Measurements from ENCODE around the gene PFKL. TPM values are rescaled to one million over a fixed set of nuclear protein-coding genes. Genes with fewer than 3 reads are reported as not detected.

Gene PFKL
- total and polyA plus RNA-seq, 11 donors: 34.0 to 85.1 (median 46.1) TPM

DNA sequence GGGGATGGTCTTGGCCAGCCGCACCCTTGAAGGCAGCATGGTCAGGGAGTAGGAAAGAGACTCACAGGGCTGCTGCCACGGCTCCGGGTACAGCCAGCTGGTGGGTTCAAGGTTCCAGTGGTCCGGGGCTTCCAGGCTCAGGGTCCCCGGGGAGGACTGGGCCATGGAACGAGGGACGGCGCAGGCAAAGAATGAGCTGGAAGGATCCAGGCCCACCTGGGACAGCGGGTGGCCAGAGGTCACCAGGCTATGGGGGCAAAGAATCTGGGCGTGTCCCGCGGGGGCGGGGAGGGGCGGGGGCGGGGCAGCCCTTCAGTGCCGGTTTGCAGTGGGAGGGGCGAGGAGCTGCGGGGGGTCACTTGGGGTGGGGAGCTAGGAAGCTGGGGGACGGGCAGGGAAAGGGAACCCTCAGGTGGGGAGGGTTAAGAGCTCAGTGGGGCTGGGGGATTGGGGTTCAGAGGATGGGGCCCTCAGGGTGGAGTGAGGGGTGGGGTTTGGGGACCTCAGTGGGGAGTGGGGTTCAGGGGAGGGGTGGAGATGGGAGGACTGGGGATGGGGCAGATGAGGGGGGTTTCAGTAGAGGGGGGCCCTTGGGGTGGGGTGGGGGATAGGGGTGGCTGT lies 38.1 kb upstream of the PFKL start, which contains the start of gene DNMT3L:
Gene DNMT3L, minus strand, starts transcription at position 223 of the 621 bp plus-strand sequence. CDS start 638 bp downstream, outside the sequence.
- intact Hi-C loops (cut with DNase I): no loop called here
- H3K4me1 ChIP-seq: no peaks in the 10 kb centered on the region
- H3K27ac ChIP-seq: no peak within 1 kb of the TSS
- 66 to 77% (median 72%) methylated on average over 12 to 19 of the region's 19 CpGs for whole genome bisulfite sequencing, 4 donors
- no peak within 1 kb of the TSS for H3K4me3 ChIP-seq
- H3K27me3 ChIP-seq: peaks cover 0 to 8% (median 0%) of the 10 kb centered on the region in 9 donors
- no peaks in the 10 kb centered on the region for H3K36me3 ChIP-seq
- H3K9me3 ChIP-seq: peaks cover 0 to 11% (median 1%) of the 10 kb centered on the region in 12 donors
- no peak for TF ChIP-seq POLR2A (IDR thresholded peaks at IDR 0.05)
- TF ChIP-seq, protein P1, sequence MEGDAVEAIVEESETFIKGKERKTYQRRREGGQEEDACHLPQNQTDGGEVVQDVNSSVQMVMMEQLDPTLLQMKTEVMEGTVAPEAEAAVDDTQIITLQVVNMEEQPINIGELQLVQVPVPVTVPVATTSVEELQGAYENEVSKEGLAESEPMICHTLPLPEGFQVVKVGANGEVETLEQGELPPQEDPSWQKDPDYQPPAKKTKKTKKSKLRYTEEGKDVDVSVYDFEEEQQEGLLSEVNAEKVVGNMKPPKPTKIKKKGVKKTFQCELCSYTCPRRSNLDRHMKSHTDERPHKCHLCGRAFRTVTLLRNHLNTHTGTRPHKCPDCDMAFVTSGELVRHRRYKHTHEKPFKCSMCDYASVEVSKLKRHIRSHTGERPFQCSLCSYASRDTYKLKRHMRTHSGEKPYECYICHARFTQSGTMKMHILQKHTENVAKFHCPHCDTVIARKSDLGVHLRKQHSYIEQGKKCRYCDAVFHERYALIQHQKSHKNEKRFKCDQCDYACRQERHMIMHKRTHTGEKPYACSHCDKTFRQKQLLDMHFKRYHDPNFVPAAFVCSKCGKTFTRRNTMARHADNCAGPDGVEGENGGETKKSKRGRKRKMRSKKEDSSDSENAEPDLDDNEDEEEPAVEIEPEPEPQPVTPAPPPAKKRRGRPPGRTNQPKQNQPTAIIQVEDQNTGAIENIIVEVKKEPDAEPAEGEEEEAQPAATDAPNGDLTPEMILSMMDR (IDR thresholded peaks at IDR 0.05): no peak
- peak in 1 of 5 donors; percentile 26 for DNase-seq
- no peak for ATAC-seq

DNA sequence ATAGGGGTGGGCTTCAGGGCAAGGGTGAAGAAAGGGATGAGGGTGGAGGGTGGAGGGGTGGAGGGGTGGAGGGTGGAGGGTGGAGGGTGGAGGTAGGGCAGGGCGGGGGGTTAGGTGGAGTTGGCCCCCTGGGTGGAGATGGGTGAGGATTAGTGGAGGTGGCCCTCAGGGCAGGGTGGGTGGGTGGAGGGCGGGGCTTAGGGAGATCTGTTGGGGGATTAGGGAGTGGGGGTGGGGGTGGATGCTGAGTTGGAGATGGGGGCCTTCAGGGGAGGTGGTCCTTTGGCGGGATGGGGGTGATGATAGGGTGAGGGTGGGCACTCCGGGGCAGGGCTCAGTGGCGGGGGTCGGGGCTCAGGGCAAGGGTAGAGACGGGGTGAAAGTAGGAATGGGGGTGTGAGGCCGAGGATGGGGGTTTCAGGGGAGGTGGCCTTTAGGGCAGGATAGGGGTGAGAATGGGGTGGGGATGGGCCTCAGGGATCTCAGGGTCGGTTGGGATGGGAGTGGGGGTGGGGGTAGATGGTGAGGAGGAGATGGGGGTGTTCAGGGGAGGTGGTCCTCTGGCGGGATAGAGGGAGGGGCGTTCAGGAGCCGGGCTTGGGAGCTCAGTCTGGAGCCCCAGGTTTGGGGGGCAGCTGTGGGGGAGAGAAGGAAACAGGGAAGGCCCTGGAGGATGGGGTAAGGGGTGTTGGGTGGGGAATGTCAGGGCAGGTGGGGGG lies 37.4 kb upstream of the PFKL start:
- Histone ChIP-seq H3K27ac (no peak overlapping the region), H3K36me3 (no peaks in the 10 kb centered on the region), H3K27me3 (peaks cover 0 to 8% (median 0%) of the 10 kb centered on the region in 9 donors), H3K4me3 (no peak overlapping the region), H3K9me3 (peaks cover 0 to 11% (median 1%) of the 10 kb centered on the region in 12 donors), H3K4me1 (no peaks in the 10 kb centered on the region)
- DNase-seq (peak in 1 of 5 donors; percentile 26), ATAC-seq (no peak)
- 82 to 85% (median 84%) methylated on average over 11 to 12 of the region's 12 CpGs for WGBS, 4 donors
- intact Hi-C loops (cut with DNase I): no loop called here
- TF ChIP-seq POLR2A (IDR thresholded peaks at IDR 0.05): no peak
- TF ChIP-seq, protein P1 (IDR thresholded peaks at IDR 0.05): no peak

DNA sequence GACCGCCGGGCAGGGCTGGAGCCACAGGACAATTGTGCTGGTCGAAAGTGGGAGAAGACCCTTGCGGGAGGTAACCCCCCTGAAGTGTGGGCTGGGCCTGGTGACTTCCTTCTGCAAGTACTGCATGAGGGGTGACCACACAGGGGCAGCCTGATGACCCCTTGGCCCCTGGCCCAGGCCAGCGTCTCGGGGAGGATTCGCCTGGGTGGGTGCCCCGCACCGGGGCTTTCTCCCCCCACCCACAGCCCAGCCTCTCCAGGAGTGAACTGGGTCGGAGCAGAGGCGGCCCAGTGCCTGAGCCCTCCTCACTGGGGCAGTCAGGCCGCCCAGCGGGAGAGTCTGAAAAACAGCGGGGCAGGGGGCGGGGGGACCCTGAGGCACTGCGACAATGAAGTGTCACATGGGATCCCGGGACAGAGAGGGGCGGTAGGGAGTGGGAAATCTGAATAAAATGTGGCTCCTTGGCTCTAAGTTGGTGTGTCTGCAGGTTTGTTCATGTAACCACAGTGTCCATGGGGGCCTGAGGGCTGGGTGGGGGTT lies 36.6 kb upstream of the PFKL start:
- TF ChIP-seq, protein P1 (IDR thresholded peaks at IDR 0.05): no peak
- TF ChIP-seq POLR2A (IDR thresholded peaks at IDR 0.05): no peak
- peaks cover 0 to 8% (median 0%) of the 10 kb centered on the region in 9 donors for H3K27me3 ChIP-seq
- DNase-seq (peak in 1 of 5 donors; percentile 39), ATAC-seq (peak in 1 of 4 donors; percentile 32)
- no peaks in the 10 kb centered on the region for H3K4me1 ChIP-seq
- no peaks in the 10 kb centered on the region for H3K36me3 ChIP-seq
- no peak overlapping the region for H3K4me3 ChIP-seq
- H3K9me3 ChIP-seq: peaks cover 0 to 11% (median 1%) of the 10 kb centered on the region in 12 donors
- intact Hi-C loops (cut with DNase I): no loop called here
- WGBS, 4 donors: 65 to 73% (median 71%) methylated on average over 11 to 18 of the region's 18 CpGs
- H3K27ac ChIP-seq: no peak overlapping the region

DNA sequence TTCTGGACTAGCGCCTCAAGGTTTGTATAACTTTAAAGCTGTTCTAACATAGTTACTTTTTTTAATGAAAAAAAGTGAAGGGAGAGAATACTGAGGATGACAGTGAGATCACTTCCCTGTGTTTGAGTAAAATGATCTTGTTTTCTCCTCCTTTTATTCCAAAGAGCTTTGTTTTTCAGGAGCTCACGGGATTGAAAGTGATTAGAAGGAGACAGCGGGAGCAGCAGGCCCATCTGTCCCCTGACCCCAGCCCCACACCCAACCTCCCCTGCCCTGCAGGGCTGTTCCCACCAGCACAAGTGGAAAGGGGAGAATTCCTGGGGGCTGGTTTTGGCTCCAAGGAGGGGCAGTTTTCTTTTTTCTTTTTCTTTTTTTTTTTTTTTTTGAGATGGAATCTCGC lies 36.1 kb upstream of the PFKL start:
- Histone ChIP-seq H3K4me3 (no peak overlapping the region), H3K27ac (no peak overlapping the region), H3K4me1 (no peaks in the 10 kb centered on the region), H3K27me3 (peaks cover 0 to 8% (median 0%) of the 10 kb centered on the region in 9 donors), H3K9me3 (peaks cover 0 to 11% (median 1%) of the 10 kb centered on the region in 12 donors), H3K36me3 (no peaks in the 10 kb centered on the region)
- intact Hi-C loops (cut with DNase I): no loop called here
- no peak for TF ChIP-seq POLR2A (IDR thresholded peaks at IDR 0.05)
- TF ChIP-seq, protein P1 (IDR thresholded peaks at IDR 0.05): no peak
- peak in 1 of 5 donors; percentile 23 for DNase-seq
- WGBS, 4 donors: 88 to 91% (median 90%) methylated on average over 4 of the region's 4 CpGs
- ATAC-seq: no peak
